ENCODE results near the gene MACROD1.

The MACROD1 gene

DNA sequence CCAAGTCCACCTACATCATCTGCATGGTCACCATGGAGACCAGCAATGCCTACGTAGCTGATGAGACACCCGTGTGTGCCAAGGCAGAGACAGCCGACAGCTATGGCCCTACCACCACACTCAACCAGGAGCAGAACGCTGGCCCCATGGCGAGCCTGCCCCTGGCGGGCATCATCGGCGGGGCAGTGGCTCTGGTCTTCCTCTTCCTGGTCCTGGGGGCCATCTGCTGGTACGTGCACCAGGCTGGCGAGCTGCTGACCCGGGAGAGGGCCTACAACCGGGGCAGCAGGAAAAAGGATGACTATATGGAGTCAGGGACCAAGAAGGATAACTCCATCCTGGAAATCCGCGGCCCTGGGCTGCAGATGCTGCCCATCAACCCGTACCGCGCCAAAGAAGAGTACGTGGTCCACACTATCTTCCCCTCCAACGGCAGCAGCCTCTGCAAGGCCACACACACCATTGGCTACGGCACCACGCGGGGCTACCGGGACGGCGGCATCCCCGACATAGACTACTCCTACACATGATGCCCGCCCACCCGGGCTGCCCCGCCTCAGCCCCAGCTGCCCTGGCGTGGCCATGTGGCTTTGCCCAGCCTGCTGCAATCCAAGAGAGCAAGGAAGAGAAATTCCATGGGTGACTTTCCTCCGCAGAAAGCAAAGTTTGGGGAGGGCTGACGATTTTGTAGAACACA lies 48.0 kb downstream of the MACROD1 start:
- Mint-ChIP-seq H3K4me3 (no peak overlapping the region), H3K36me3 (ENCODE audit: low read depth) (no peaks in the 10 kb centered on the region), H3K4me1 (peaks cover 44% of the 10 kb centered on the region), H3K9me3 (no peaks in the 10 kb centered on the region), H3K27ac (no peak overlapping the region), H3K27me3 (ENCODE audit: low read depth, poor library complexity) (peaks cover 10% of the 10 kb centered on the region)
- no peak for TF ChIP-seq CTCF (IDR thresholded peaks at IDR 0.05)
- DNase-seq = no peak

GRCh38 chr11:64115531-64116522 lies 50.1 kb downstream of the MACROD1 start:
- Mint-ChIP-seq H3K36me3 (ENCODE audit: low read depth) (no peaks in the 10 kb centered on the region), H3K27me3 (ENCODE audit: low read depth, poor library complexity) (peaks cover 13% of the 10 kb centered on the region), H3K27ac (no peak overlapping the region), H3K4me1 (peaks cover 41% of the 10 kb centered on the region), H3K4me3 (no peak overlapping the region), H3K9me3 (no peaks in the 10 kb centered on the region)
- DNase-seq = no peak
- TF ChIP-seq CTCF (IDR thresholded peaks at IDR 0.05) = no peak

GRCh38 chr11:64114231-64114630 lies 51.7 kb downstream of the MACROD1 start:
- DNase-seq = no peak
- no peaks in the 10 kb centered on the region for H3K9me3 Mint-ChIP-seq
- TF ChIP-seq CTCF (IDR thresholded peaks at IDR 0.05) = no peak
- H3K36me3 Mint-ChIP-seq (ENCODE audit: low read depth) = no peaks in the 10 kb centered on the region
- H3K4me3 Mint-ChIP-seq = no peak overlapping the region
- H3K27ac Mint-ChIP-seq = no peak overlapping the region
- H3K27me3 Mint-ChIP-seq (ENCODE audit: low read depth, poor library complexity) = peaks cover 10% of the 10 kb centered on the region
- H3K4me1 Mint-ChIP-seq = peaks cover 48% of the 10 kb centered on the region

DNA sequence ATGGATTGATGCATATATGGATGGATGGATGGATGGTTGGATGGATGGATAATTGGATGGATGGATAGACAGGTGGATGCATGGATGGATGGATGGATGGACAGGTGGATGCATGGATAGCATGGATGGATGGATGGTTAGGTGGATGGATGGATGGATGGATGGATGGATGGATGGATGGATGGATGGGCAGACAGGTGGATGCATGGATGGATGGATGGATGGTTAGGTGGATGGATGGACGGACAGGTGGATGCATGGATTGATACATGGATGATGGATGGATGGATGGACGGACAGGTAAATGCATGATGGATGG lies 52.5 kb downstream of the MACROD1 start:
- no peak overlapping the region for H3K27ac Mint-ChIP-seq
- peaks cover 6% of the 10 kb centered on the region for H3K27me3 Mint-ChIP-seq (ENCODE audit: low read depth, poor library complexity)
- no peak overlapping the region for H3K4me3 Mint-ChIP-seq
- no peak for DNase-seq
- TF ChIP-seq CTCF (IDR thresholded peaks at IDR 0.05) = no peak
- H3K9me3 Mint-ChIP-seq = no peaks in the 10 kb centered on the region
- peaks cover 48% of the 10 kb centered on the region for H3K4me1 Mint-ChIP-seq
- no peaks in the 10 kb centered on the region for H3K36me3 Mint-ChIP-seq (ENCODE audit: low read depth)

- TF ChIP-seq CTCF (IDR thresholded peaks at IDR 0.05) = no peak
Measured at GRCh38 chr11:64112771-64113461, 53.0 kb downstream of the MACROD1 start.

More at GRCh38 chr11:64112771-64113461, 53.0 kb downstream of the MACROD1 start:
- Mint-ChIP-seq H3K9me3 (no peaks in the 10 kb centered on the region), H3K4me3 (no peak overlapping the region), H3K4me1 (peaks cover 48% of the 10 kb centered on the region), H3K27ac (no peak overlapping the region), H3K27me3 (ENCODE audit: low read depth, poor library complexity) (peaks cover 9% of the 10 kb centered on the region), H3K36me3 (ENCODE audit: low read depth) (no peaks in the 10 kb centered on the region)
- no peak for DNase-seq

Data from nephron progenitor cell (in vitro differentiated cells).